ENCODE data around the gene INHBC.

DNA sequence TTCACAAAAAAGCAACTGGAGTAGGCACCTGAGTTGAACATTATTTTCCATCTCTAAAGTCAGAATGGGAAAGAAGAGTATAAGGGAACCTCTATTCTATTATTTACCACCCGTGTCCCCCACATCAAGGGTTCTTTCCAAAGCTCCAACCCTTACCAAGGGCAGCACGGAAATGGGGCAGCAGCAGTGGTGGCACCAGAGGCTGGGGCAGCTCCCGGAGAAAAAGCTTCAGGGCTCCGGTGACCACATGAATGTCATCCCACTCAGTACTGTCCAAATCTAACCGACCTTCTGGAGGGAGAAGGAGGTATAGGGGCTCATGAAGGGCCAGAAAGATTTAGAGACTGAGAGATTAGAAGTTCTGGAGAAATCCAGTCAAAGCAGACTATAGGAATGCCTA, 39.3 kb downstream of the INHBC start:
- TF ChIP-seq, protein P1, sequence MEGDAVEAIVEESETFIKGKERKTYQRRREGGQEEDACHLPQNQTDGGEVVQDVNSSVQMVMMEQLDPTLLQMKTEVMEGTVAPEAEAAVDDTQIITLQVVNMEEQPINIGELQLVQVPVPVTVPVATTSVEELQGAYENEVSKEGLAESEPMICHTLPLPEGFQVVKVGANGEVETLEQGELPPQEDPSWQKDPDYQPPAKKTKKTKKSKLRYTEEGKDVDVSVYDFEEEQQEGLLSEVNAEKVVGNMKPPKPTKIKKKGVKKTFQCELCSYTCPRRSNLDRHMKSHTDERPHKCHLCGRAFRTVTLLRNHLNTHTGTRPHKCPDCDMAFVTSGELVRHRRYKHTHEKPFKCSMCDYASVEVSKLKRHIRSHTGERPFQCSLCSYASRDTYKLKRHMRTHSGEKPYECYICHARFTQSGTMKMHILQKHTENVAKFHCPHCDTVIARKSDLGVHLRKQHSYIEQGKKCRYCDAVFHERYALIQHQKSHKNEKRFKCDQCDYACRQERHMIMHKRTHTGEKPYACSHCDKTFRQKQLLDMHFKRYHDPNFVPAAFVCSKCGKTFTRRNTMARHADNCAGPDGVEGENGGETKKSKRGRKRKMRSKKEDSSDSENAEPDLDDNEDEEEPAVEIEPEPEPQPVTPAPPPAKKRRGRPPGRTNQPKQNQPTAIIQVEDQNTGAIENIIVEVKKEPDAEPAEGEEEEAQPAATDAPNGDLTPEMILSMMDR (IDR thresholded peaks at IDR 0.05), result no peak
- TF ChIP-seq EZH2 (IDR thresholded peaks at IDR 0.05; ENCODE audit: borderline replicate concordance, insufficient read depth, low read depth, low read length, poor library complexity, severe bottlenecking), result no peak

All from B cell (primary cell).